Germinal center (tissue), 1 donor: ENCODE measurements around the gene INO80.

Experiments
- DNase-seq: peaks from one replicate; pipeline ENCODE4 v3.0.0; 2012; ENCODE audit warnings: mixed read lengths, low spot score

The INO80 gene

GRCh38 chr15:40948706-40949473 is 167.2 kb downstream of the INO80 start:
- no peak for DNase-seq

GRCh38 chr15:40944510-40945296 is 171.4 kb downstream of the INO80 start:
- no peak for DNase-seq

GRCh38 chr15:40943764-40944365 is 172.2 kb downstream of the INO80 start:
- DNase-seq: no peak

- no peak for DNase-seq
Observed at GRCh38 chr15:40942878-40943277, 173.2 kb downstream of the INO80 start.

GRCh38 chr15:40942337-40942854 is 173.7 kb downstream of the INO80 start:
- no peak for DNase-seq

- DNase-seq: peak; percentile 88
Observed at GRCh38 chr15:40941528-40942336, 174.3 kb downstream of the INO80 start.

- no peak for DNase-seq
Observed at GRCh38 chr15:40941068-40941527, 175.0 kb downstream of the INO80 start.

GRCh38 chr15:40940296-40940801 is 175.7 kb downstream of the INO80 start:
- DNase-seq: no peak

GRCh38 chr15:40938536-40938870 is 177.6 kb downstream of the INO80 start:
- DNase-seq: no peak

- DNase-seq: no peak
Observed at GRCh38 chr15:40937762-40938535, 178.1 kb downstream of the INO80 start.

GRCh38 chr15:40936709-40937666 is 179.1 kb downstream of the INO80 start:
- DNase-seq: no peak

GRCh38 chr15:40936234-40936708 is 179.8 kb downstream of the INO80 start:
- DNase-seq: no peak

- DNase-seq: no peak
Observed at GRCh38 chr15:40934457-40934856, 181.6 kb downstream of the INO80 start.

- no peak for DNase-seq
Observed at GRCh38 chr15:40933517-40933902, 182.6 kb downstream of the INO80 start.

GRCh38 chr15:40932649-40933516 is 183.2 kb downstream of the INO80 start:
- no peak for DNase-seq

- DNase-seq: no peak
Observed at GRCh38 chr15:40932156-40932555, 183.9 kb downstream of the INO80 start.

GRCh38 chr15:40931300-40932142 is 184.6 kb downstream of the INO80 start:
- DNase-seq: no peak
